Stomach (tissue), 4 donors: ENCODE measurements around the gene MYO5C.

Source experiments
- CTCF ChIP-seq, 7 experiments: fragments of 450-650 bp in 4 of 7; fragments of 200-600 bp in 3 of 7; sonication (generic) in 3 of 7; IDR thresholded peaks; one replicate each; pipeline ENCODE4 v1.5.1; 2016 to 2019; ENCODE audit warnings: antibody characterized with exemption in 7 of 7, control low read depth in 2 of 7, mild to moderate bottlenecking in 1 of 7
- EP300 ChIP-seq: sonication (generic); formaldehyde crosslinking; IDR thresholded peaks from one replicate; pipeline ENCODE4 v1.6.1; 2017; ENCODE audit warnings: antibody characterized with exemption
- POLR2AphosphoS5 ChIP-seq, 3 donors: sonication (generic); formaldehyde crosslinking; IDR thresholded peaks; one replicate each; pipeline ENCODE4 v1.6.1; 2016; ENCODE audit warnings: antibody characterized with exemption in 3 of 3

- TF ChIP-seq EP300 (no peak), POLR2AphosphoS5 (IDR thresholded peaks at IDR 0.05) (no peak), CTCF (IDR thresholded peaks at IDR 0.05) (no peak)
These were observed 132.7 kb downstream of the MYO5C start for GRCh38 chr15:52162876-52163275.
